ENCODE data around the gene POU2F2.

Gene POU2F2

GRCh38 chr19:42092350-42092749 lies 39.9 kb downstream of the POU2F2 start:
- H3K27me3 ChIP-seq, result no peaks in the 10 kb centered on the region
- TF ChIP-seq, protein P1, sequence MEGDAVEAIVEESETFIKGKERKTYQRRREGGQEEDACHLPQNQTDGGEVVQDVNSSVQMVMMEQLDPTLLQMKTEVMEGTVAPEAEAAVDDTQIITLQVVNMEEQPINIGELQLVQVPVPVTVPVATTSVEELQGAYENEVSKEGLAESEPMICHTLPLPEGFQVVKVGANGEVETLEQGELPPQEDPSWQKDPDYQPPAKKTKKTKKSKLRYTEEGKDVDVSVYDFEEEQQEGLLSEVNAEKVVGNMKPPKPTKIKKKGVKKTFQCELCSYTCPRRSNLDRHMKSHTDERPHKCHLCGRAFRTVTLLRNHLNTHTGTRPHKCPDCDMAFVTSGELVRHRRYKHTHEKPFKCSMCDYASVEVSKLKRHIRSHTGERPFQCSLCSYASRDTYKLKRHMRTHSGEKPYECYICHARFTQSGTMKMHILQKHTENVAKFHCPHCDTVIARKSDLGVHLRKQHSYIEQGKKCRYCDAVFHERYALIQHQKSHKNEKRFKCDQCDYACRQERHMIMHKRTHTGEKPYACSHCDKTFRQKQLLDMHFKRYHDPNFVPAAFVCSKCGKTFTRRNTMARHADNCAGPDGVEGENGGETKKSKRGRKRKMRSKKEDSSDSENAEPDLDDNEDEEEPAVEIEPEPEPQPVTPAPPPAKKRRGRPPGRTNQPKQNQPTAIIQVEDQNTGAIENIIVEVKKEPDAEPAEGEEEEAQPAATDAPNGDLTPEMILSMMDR (IDR thresholded peaks at IDR 0.05), result no peak
- H3K4me1 ChIP-seq (ENCODE audit: control insufficient read depth in 1 of 2, insufficient read depth in 1 of 2, low read depth in 1 of 2, low read length in 1 of 2), result no peaks in the 10 kb centered on the region
- H3K36me3 ChIP-seq, result no peaks in the 10 kb centered on the region
- H3K4me3 ChIP-seq (ENCODE audit: low read depth in 1 of 2, low read length in 1 of 2), result no peak overlapping the region
- H3K9me3 ChIP-seq, result no peaks in the 10 kb centered on the region
- no peak overlapping the region for H3K27ac ChIP-seq

DNA sequence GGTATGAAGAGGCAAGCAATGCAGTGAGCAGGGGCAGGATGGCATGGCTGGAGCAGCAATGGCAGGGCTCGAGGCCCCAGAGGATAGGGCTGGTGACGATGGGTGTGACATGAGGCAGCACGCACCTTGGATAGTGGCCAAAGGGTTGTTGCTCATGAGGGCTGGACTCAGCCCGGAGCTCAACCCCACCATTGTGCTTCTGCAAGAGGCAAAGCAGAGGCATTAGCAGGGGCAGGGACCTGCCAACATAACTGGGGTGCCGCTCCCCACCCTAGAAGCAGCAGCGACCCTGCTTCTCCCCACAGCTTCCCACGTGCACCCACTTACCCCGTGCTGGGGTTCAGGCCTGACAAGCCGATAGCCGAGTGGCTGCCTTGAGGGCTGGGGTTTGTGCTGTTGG lies 40.5 kb downstream of the POU2F2 start:
- H3K36me3 ChIP-seq, result no peaks in the 10 kb centered on the region

DNA sequence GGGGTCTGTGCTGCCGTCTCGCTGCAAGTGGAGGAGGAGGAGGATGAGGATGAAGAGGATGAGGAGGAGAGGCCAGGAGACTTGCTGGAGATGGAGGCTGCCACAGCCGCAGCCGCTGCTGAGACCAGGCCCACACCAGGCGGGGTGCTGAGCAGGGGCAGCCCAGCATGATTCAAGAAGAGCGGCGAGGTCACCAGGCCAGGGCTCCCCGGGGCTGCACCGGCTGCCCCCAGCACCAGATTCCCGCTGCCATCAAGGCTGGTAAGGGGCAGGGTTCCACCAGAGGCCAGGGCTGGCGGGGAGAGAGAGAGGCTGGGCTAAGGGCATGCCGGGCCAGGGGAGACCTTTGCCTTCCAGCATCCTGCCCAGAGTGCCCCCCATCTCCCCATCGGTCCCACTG lies 40.9 kb downstream of the POU2F2 start:
- H3K27ac ChIP-seq, result no peak overlapping the region
- H3K36me3 ChIP-seq, result no peaks in the 10 kb centered on the region
- no peaks in the 10 kb centered on the region for H3K4me1 ChIP-seq (ENCODE audit: control insufficient read depth in 1 of 2, insufficient read depth in 1 of 2, low read depth in 1 of 2, low read length in 1 of 2)
- TF ChIP-seq, protein P1 (IDR thresholded peaks at IDR 0.05), result no peak
- H3K9me3 ChIP-seq, result no peaks in the 10 kb centered on the region
- H3K27me3 ChIP-seq, result no peaks in the 10 kb centered on the region
- no peak overlapping the region for H3K4me3 ChIP-seq (ENCODE audit: low read depth in 1 of 2, low read length in 1 of 2)

More for the DNA sequence above, 40.5 kb downstream of the POU2F2 start:
- H3K9me3 ChIP-seq, result no peaks in the 10 kb centered on the region
- H3K4me3 ChIP-seq (ENCODE audit: low read depth in 1 of 2, low read length in 1 of 2), result no peak overlapping the region
- TF ChIP-seq, protein P1 (IDR thresholded peaks at IDR 0.05), result no peak
- H3K4me1 ChIP-seq (ENCODE audit: control insufficient read depth in 1 of 2, insufficient read depth in 1 of 2, low read depth in 1 of 2, low read length in 1 of 2), result no peaks in the 10 kb centered on the region
- no peaks in the 10 kb centered on the region for H3K27me3 ChIP-seq
- H3K27ac ChIP-seq, result no peak overlapping the region

GRCh38 chr19:42090672-42091071 lies 41.6 kb downstream of the POU2F2 start:
- TF ChIP-seq, protein P1 (IDR thresholded peaks at IDR 0.05), result no peak
- H3K36me3 ChIP-seq, result no peaks in the 10 kb centered on the region
- no peak overlapping the region for H3K27ac ChIP-seq
- H3K27me3 ChIP-seq, result no peaks in the 10 kb centered on the region
- H3K9me3 ChIP-seq, result no peaks in the 10 kb centered on the region
- H3K4me3 ChIP-seq (ENCODE audit: low read depth in 1 of 2, low read length in 1 of 2), result no peak overlapping the region
- H3K4me1 ChIP-seq (ENCODE audit: control insufficient read depth in 1 of 2, insufficient read depth in 1 of 2, low read depth in 1 of 2, low read length in 1 of 2), result no peaks in the 10 kb centered on the region

GRCh38 chr19:42089772-42090171 lies 42.5 kb downstream of the POU2F2 start:
- no peaks in the 10 kb centered on the region for H3K36me3 ChIP-seq
- no peak overlapping the region for H3K4me3 ChIP-seq (ENCODE audit: low read depth in 1 of 2, low read length in 1 of 2)
- TF ChIP-seq, protein P1 (IDR thresholded peaks at IDR 0.05), result no peak
- no peaks in the 10 kb centered on the region for H3K9me3 ChIP-seq
- H3K27me3 ChIP-seq, result no peaks in the 10 kb centered on the region
- H3K4me1 ChIP-seq (ENCODE audit: control insufficient read depth in 1 of 2, insufficient read depth in 1 of 2, low read depth in 1 of 2, low read length in 1 of 2), result no peaks in the 10 kb centered on the region
- no peak overlapping the region for H3K27ac ChIP-seq

DNA sequence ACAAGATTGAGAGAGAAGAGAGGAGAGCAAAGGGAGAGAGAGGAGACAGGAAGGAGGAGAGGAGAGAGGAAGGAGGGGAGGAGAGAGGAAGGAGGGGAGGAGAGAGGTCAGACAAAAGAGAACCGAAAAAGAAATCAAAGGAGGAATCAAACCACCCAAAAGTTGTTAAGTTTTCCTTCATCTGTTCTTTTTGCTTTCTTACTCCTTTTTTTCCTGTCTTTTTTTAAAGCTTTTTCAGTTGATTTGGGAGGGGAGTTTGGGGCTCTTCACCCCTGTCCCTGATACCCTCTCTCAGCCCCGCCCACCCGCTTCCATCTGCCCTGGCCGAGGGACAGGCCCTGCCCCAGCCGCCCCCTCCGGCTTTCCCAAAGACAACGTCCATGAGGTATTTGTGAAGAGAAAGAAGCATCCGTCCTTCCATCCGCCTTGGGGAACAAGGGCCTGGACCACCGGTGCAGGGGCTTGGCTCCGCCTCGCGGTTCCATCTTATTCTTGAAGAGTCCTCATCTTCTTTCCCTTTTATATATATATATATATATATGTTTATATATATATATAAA lies 43.0 kb downstream of the POU2F2 start:
- Histone ChIP-seq H3K9me3 (no peaks in the 10 kb centered on the region), H3K36me3 (no peaks in the 10 kb centered on the region), H3K27ac (no peak overlapping the region), H3K27me3 (no peaks in the 10 kb centered on the region), H3K4me1 (ENCODE audit: control insufficient read depth in 1 of 2, insufficient read depth in 1 of 2, low read depth in 1 of 2, low read length in 1 of 2) (no peaks in the 10 kb centered on the region), H3K4me3 (ENCODE audit: low read depth in 1 of 2, low read length in 1 of 2) (no peak overlapping the region)
- TF ChIP-seq, protein P1 (IDR thresholded peaks at IDR 0.05), result no peak

Measured in neutrophil (primary cell).